CD4-positive, alpha-beta T cell treated with Interleukin-6 for 4 hours (primary cell): ENCODE data around the gene FSHB.

ENCODE experiments used
- DNase-seq: peaks from one replicate; pipeline ENCODE4 v3.0.0-alpha.2; 2020; ENCODE audit warnings: mixed read lengths

The FSHB gene

GRCh38 chr11:30270671-30271070 is 39.9 kb downstream of the FSHB start:
- no peak for DNase-seq

DNA sequence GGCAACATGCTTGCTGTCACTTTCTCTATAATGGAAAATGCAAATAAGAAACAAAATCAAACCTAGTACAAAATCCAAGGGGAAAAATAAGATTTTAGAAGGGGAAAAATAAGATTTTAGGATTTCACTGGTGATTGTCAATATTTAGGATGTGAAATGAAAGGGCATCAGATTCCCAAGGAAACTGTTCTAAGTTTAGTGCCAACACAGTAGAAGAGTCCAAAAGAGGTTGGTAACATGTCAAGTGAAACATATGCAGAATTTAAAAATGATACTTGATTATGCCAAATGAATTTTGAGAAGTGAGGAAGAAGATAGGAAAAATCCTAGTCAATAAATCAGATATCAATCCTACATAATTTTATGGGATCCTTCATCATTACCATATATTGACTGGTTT is 46.4 kb downstream of the FSHB start:
- DNase-seq = no peak

DNA sequence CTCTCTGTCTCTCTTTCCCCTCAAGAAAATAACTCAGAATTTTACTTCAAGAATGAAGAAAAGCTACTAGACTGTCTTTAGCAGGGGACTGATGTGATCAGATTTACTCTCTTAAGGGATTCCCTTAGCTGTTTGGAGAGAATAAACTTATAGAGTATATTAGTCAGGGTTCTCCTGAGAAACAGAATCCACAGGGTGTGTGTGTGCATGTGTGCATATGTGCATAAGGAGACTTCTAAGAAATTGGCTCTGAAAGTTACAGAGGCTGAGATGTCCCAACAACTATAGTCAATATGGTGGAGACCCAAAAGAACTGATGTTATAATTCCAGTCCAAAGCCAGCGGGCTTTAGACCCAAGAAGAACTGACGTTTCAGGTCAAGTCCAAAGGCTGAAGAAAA is 49.0 kb downstream of the FSHB start:
- no peak for DNase-seq

DNA sequence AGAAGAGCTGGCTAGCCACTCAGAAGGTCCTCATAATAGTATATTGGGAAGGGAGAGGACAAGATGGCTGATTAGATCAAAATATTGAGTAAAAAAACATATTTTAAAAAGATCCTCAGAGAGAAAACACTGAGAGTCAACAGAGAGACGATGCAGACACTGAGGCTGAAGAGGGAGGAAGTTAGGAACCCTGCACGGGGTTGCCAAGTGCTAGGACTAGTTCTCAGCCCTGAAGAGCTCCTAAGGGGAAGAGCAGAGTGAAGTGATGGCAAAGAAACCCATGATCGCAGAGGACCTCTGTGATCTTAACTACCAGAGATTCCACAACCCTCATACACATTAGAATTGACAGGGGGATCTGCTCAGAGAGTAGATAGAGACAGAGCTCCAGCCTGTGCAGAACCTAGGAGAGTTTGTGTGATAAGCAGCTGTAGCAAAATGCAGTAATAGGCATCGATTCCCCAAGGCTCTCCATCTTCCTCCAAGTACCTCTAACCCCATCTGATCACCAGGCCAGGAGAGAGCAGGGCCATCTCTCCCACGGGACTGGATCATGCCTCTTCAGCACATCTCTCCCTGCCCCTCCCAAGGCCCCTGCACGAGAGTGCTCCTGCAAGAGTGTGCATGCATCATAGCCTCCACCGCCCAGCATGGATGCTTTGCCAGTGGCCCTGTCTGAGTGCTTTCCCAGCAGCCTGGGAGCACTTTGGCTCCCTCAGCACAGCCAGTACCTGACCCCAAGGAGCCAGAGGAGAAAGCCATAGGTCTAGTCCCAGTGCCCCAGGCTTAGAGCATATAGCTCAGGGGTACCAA is 50.9 kb downstream of the FSHB start:
- no peak for DNase-seq

DNA sequence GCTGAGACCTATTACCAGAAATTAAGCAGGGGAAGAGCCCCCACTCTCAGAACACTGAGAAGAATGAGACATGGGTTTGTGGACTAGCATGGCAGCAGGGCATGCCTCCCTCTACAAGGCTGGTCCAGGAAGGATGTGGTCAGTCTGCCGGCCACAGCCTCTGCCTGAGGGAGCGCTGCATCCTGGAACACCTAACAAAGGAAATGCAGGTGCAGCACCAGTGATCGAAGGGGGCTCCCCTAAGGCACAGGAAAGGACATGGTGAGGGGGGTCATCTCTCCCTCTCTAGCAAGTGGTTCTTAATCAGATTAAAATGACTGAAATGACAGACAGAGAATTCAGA is 51.4 kb downstream of the FSHB start:
- DNase-seq = peak; percentile 10
